HuH-7.5 (cell line): ENCODE results near the gene ACSL5.
"Not testable (repeated sequence)": the region's sequence is repeated elsewhere in the genome, so short reads cannot be mapped to it uniquely, and the experiment has no call there.

Source experiments
- DNase-seq: peaks from one replicate; pipeline ENCODE4 v3.0.0; 2011; ENCODE audit warnings: low spot score

Gene ACSL5

GRCh38 chr10:112376396-112376790 lies 2.5 kb downstream of the ACSL5 start:
- no peak for DNase-seq

DNA sequence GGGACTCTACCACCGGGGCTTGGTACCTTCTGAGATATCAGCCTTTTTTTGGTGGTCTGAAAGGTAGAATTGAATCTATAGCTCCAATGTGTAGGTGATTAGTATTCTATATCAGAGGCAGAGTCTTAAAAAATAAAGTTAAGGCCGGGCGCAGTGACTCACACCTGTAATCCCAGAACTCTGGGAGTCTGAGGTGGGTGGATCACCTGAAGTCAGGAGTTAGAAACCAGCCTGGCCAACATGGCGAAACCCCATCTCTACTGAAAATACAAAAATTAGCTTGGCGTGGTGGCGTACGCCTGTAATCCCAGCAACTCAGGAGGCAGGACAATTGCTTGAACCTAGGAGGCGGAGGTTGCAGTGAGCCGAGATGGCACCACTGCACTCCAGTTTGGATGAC lies 3.2 kb downstream of the ACSL5 start:
- not testable (repeated sequence) for DNase-seq

- no peak for DNase-seq
Measured at GRCh38 chr10:112379635-112380296, 5.8 kb downstream of the ACSL5 start.

- DNase-seq, result no peak
Measured at GRCh38 chr10:112382515-112383235, 8.8 kb downstream of the ACSL5 start.

DNA sequence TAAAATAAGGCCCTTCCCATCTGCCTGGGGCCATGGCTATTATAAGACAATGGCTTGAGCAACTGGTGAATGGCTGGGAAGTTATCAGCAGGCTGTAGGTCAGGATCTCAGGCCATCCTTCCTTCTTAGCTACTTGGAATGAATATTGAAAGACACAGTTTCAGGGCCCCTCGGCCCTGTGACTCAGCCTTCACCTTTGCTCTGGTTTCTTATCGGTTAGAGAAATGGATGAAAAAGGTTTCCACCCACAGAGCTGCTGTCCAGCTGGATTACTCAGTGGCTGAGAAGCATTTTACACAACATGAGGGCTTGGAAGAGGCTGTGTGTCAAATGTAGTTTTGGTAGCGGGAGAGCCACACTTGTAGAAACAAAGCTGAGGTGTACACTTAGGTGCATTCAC lies 9.4 kb downstream of the ACSL5 start:
- no peak for DNase-seq

GRCh38 chr10:112384141-112384540 lies 10.2 kb downstream of the ACSL5 start:
- DNase-seq, result no peak

- DNase-seq, result no peak
Measured at GRCh38 chr10:112385201-112385600, 11.3 kb downstream of the ACSL5 start.

GRCh38 chr10:112388056-112388455 lies 14.1 kb downstream of the ACSL5 start:
- DNase-seq, result not testable (repeated sequence)

DNA sequence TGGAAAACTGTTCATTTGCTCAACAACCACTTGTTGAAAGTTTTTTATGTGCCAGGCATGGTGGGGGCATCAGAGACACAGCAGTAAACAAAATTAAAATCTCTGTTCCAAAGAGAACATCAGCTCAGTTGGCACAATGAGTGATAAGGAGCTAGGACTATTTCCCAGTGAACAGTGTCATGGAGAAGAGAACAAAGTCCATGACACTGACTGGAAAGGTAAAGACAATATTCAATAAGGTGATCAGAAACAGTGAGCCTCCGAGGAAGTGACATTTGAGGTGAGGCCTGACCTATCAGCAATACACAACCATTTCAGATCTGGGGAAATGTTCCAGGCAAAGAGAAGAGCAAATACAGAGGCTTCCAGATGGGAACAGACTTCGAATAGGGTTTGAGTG lies 14.6 kb downstream of the ACSL5 start:
- no peak for DNase-seq

- DNase-seq, result no peak
Measured at GRCh38 chr10:112389271-112389822, 15.4 kb downstream of the ACSL5 start.

DNA sequence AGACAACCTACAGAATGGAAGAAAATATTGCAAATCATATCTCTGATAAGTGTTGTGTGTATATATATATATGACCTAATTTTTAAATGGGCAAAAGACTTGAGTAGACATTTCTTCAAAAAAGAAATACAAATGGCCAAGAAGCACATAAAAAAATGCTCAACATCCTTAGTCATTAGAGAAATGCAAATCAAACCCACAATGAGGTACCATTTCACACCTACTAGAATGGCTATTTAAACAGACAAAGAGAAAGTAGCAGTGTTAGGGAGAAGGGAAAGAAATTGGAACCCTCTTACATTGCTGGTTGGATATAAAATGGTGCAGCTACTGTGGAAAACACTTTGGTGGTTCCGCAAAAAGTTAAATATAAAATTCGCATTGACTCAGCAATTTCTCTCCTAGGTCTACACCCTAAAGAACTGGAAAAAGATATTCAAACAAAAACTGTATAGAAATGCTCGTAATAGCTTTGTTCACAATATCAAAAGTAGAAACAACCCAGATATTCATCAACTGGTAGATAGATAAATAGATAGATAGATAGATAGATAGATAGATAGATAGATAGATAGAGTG lies 16.3 kb downstream of the ACSL5 start:
- no peak for DNase-seq

- no peak for DNase-seq
Measured at GRCh38 chr10:112393341-112393740, 19.4 kb downstream of the ACSL5 start.

GRCh38 chr10:112393827-112394226 lies 19.9 kb downstream of the ACSL5 start:
- no peak for DNase-seq

- no peak for DNase-seq
Measured at GRCh38 chr10:112394475-112394875, 20.6 kb downstream of the ACSL5 start.

GRCh38 chr10:112395809-112396530 lies 22.1 kb downstream of the ACSL5 start:
- DNase-seq, result no peak

DNA sequence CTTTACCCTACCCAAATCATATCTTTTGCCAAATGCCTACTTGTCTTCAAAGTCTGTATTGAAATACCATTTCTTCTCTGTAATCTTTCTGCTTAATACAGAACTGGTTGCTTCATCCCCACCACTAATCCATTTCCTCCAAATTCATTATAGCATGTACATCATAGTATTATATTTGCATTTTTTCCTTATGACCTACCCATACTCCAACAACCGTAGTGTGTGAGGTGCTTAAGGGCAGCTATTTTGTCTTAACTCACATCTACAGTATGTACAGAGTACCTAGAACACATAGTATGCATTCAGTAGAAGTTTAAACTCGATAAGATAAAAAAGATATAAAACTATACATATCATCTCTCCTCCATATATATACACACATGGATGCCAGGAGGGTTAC lies 23.7 kb downstream of the ACSL5 start:
- no peak for DNase-seq

- no peak for DNase-seq
Measured at GRCh38 chr10:112402917-112403316, 29.0 kb downstream of the ACSL5 start.

GRCh38 chr10:112404617-112405016 lies 30.7 kb downstream of the ACSL5 start:
- DNase-seq, result no peak

DNA sequence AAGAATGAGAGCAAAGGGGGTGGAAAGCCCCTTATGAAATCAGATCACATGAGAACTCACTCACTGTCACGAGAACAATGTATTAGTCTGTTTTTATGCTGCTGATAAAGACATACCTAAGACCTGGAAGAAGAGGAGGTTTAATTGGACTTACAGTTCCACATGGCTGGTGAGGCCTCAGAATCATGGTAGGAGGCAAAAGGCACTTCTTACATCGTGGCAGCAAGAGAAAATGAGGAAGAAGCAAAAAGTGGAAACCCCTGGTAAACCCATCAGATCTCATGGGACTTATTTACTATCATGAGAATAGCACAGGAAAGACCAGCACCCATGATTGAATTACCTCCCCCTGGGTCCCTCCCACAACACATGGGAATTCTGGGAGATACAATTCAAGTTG lies 32.9 kb downstream of the ACSL5 start:
- DNase-seq, result not testable (repeated sequence)

DNA sequence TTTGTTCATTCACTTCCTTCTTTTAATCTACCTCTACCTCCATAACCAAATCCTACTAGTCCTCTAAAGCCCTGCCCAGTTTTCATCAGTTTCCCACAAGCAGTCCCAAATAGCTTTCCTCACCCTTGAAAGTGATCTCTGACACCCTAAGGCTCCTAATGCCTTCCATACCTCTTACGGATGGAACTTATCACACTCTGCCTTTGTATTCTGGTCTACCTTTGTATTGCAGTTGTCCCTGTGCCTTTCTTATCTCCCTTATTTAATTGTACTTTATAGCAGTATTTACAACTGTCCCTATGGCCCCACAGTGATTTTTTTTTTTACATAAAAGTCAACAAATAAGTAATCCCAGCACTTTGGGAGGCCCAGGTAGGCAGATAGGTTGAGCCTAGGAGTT lies 33.8 kb downstream of the ACSL5 start:
- DNase-seq, result no peak

GRCh38 chr10:112409299-112409698 lies 35.4 kb downstream of the ACSL5 start:
- DNase-seq, result no peak

DNA sequence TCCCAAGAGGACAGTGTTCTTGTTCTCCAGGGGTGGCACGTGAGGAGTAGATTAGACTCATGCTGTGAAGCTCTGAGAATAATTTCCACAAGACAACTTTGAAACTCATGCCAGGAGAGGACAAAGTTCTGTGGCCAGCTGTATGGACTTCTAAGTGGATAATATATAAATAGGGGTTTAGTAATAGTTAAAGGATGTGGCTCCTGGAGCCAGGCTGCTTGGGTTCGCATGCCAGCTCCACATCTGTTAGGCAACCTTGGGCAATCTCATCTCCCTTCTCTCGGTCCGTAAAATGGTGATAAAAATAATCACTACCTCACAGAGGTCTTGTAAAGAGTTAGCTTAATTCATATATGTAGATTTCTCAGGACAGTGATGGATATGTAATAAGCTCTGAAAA lies 35.8 kb downstream of the ACSL5 start:
- no peak for DNase-seq

- no peak for DNase-seq
Measured at GRCh38 chr10:112412696-112413095, 38.8 kb downstream of the ACSL5 start.
